ENCODE measurements around the gene LEKR1. TPM values are rescaled to one million over a fixed set of nuclear protein-coding genes. Genes with fewer than 3 reads are reported as not detected.
A peak's percentile ranks its signal among the peaks of the same experiment; 100 is the strongest.

LEKR1 gene
- total and polyA plus RNA-seq, 9 of the 15 experiments (the other 6 are each of a cell fraction or from before 2014, with no cell fraction given): 0.76 to 1.8 (median 1.2) TPM

DNA sequence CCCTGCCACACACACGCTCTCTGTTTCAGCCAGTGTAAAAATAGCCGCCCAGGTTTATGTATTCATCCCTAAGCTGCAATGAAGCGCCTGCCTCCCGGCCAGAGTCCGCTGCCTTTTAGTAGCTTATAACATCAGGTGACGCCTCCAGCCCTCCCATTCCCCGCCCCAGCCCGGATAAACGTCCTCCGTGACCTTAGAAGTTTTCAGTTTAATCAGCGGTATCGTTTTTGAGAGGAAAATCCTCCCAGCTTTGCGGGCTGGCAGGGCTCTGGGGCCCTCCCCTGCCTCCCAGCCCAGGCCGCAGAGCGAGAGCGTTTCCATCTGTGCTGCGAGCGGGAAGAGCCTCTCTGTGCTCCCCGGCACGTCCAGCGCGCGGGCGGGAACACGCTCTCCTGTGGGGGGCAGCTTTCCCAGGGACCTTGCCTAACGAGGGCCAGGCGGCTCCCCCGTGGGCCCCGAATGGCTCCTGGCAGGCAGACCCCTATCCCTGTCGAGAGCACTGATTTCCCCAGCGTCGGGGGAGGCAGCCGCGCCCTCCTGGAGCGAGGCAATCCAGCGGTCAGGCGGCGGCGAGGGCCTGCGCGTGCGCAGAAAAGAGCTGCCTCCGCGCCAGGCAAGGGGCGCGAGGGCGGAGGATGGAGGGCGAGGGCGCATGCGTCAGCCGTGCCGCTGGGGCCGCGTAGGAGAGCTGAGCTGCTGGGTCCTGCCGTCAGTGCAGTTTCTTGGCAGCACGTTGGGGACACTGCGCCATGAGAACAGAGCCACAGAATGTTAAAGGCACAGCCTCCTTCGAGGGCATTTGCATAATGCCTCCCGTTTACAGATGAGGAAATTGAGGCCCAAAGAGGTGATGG is 262.7 kb downstream of the LEKR1 start (continued):
- TF ChIP-seq ZFP36 (IDR thresholded peaks at IDR 0.05; ENCODE audit: low read depth, low read length, partially characterized antibody): peak; percentile 45
- TF ChIP-seq, protein P1, sequence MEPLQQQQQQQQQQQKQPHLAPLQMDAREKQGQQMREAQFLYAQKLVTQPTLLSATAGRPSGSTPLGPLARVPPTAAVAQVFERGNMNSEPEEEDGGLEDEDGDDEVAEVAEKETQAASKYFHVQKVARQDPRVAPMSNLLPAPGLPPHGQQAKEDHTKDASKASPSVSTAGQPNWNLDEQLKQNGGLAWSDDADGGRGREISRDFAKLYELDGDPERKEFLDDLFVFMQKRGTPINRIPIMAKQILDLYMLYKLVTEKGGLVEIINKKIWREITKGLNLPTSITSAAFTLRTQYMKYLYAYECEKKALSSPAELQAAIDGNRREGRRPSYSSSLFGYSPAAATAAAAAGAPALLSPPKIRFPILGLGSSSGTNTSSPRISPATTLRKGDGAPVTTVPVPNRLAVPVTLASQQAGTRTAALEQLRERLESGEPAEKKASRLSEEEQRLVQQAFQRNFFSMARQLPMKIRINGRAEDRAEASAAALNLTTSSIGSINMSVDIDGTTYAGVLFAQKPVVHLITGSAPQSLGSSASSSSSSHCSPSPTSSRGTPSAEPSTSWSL (CRISPR knock-in tag; IDR thresholded peaks at IDR 0.05; ENCODE audit: borderline replicate concordance): no peak
- TF ChIP-seq HMG20B (CRISPR knock-in tag; IDR thresholded peaks at IDR 0.05): no peak
- no peak for TF ChIP-seq NR2C1 (IDR thresholded peaks at IDR 0.05)
- peak; percentile 43 for TF ChIP-seq NR2C1 (tag; IDR thresholded peaks at IDR 0.05)
- TF ChIP-seq PTRF (tag; IDR thresholded peaks at IDR 0.05): no peak
- TF ChIP-seq, protein P2, sequence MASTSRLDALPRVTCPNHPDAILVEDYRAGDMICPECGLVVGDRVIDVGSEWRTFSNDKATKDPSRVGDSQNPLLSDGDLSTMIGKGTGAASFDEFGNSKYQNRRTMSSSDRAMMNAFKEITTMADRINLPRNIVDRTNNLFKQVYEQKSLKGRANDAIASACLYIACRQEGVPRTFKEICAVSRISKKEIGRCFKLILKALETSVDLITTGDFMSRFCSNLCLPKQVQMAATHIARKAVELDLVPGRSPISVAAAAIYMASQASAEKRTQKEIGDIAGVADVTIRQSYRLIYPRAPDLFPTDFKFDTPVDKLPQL (IDR thresholded peaks at IDR 0.05; ENCODE audit: extremely low read depth, insufficient read length): peak; percentile 20
- TF ChIP-seq, protein P3, sequence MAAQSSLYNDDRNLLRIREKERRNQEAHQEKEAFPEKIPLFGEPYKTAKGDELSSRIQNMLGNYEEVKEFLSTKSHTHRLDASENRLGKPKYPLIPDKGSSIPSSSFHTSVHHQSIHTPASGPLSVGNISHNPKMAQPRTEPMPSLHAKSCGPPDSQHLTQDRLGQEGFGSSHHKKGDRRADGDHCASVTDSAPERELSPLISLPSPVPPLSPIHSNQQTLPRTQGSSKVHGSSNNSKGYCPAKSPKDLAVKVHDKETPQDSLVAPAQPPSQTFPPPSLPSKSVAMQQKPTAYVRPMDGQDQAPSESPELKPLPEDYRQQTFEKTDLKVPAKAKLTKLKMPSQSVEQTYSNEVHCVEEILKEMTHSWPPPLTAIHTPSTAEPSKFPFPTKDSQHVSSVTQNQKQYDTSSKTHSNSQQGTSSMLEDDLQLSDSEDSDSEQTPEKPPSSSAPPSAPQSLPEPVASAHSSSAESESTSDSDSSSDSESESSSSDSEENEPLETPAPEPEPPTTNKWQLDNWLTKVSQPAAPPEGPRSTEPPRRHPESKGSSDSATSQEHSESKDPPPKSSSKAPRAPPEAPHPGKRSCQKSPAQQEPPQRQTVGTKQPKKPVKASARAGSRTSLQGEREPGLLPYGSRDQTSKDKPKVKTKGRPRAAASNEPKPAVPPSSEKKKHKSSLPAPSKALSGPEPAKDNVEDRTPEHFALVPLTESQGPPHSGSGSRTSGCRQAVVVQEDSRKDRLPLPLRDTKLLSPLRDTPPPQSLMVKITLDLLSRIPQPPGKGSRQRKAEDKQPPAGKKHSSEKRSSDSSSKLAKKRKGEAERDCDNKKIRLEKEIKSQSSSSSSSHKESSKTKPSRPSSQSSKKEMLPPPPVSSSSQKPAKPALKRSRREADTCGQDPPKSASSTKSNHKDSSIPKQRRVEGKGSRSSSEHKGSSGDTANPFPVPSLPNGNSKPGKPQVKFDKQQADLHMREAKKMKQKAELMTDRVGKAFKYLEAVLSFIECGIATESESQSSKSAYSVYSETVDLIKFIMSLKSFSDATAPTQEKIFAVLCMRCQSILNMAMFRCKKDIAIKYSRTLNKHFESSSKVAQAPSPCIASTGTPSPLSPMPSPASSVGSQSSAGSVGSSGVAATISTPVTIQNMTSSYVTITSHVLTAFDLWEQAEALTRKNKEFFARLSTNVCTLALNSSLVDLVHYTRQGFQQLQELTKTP (IDR thresholded peaks at IDR 0.05; ENCODE audit: low read depth in 1 of 2, partially characterized antibody in 2 of 2): peak; percentile 11 to 24
- no peak; the same call in 1 of the 2 replicates for TF ChIP-seq NFRKB (IDR thresholded peaks at IDR 0.05; ENCODE audit: low read depth)
- TF ChIP-seq MIER1 (IDR thresholded peaks at IDR 0.05; ENCODE audit: low read depth): no peak
- TF ChIP-seq ZNF384 (IDR thresholded peaks at IDR 0.05; ENCODE audit: low read depth, low read length): peak; percentile 5; the same call in 1 of the 2 replicates
- TF ChIP-seq, protein P4, sequence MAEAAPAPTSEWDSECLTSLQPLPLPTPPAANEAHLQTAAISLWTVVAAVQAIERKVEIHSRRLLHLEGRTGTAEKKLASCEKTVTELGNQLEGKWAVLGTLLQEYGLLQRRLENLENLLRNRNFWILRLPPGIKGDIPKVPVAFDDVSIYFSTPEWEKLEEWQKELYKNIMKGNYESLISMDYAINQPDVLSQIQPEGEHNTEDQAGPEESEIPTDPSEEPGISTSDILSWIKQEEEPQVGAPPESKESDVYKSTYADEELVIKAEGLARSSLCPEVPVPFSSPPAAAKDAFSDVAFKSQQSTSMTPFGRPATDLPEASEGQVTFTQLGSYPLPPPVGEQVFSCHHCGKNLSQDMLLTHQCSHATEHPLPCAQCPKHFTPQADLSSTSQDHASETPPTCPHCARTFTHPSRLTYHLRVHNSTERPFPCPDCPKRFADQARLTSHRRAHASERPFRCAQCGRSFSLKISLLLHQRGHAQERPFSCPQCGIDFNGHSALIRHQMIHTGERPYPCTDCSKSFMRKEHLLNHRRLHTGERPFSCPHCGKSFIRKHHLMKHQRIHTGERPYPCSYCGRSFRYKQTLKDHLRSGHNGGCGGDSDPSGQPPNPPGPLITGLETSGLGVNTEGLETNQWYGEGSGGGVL (CRISPR knock-in tag; IDR thresholded peaks at IDR 0.05): no peak
- 0 out of 2 replicates have a peak, but pooled peaks have one; percentile 7 for TF ChIP-seq OTX1 (CRISPR knock-in tag; IDR thresholded peaks at IDR 0.05)
- TF ChIP-seq TRIM28 (IDR thresholded peaks at IDR 0.05): peak; percentile 20; the same call in 1 of the 2 replicates
- TF ChIP-seq JUNB (CRISPR knock-in tag; conservative IDR thresholded peaks at IDR 0.05): no peak
- TF ChIP-seq TGIF2 (CRISPR knock-in tag; IDR thresholded peaks at IDR 0.05): no peak
- TF ChIP-seq RAD51 (IDR thresholded peaks at IDR 0.05; ENCODE audit: borderline replicate concordance, low read depth): 0 out of 2 replicates have a peak, but pooled peaks have one; percentile 45
- TF ChIP-seq, protein P5, sequence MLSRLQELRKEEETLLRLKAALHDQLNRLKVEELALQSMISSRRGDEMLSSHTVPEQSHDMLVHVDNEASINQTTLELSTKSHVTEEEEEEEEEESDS (CRISPR knock-in tag; IDR thresholded peaks at IDR 0.05): no peak
- no peak for TF ChIP-seq ZNF134 (CRISPR knock-in tag; conservative IDR thresholded peaks at IDR 0.05)
- TF ChIP-seq GTF2E2 (tag; IDR thresholded peaks at IDR 0.05): no peak; the same call in none of the 2 replicates

Measured in K562 (cell line).